ENCODE results near the gene TMEM91. TPM values are rescaled to one million over a fixed set of nuclear protein-coding genes. Genes with fewer than 3 reads are reported as not detected.

TMEM91 gene
- total and polyA plus RNA-seq, 2 of the 13 experiments (the other 11 are each of a cell fraction or from before 2014, with no cell fraction given), result 6.3 to 10.3 TPM

GRCh38 chr19:41376241-41376997 is at the start of gene TMEM91 (continued):
- TF ChIP-seq, protein P1, sequence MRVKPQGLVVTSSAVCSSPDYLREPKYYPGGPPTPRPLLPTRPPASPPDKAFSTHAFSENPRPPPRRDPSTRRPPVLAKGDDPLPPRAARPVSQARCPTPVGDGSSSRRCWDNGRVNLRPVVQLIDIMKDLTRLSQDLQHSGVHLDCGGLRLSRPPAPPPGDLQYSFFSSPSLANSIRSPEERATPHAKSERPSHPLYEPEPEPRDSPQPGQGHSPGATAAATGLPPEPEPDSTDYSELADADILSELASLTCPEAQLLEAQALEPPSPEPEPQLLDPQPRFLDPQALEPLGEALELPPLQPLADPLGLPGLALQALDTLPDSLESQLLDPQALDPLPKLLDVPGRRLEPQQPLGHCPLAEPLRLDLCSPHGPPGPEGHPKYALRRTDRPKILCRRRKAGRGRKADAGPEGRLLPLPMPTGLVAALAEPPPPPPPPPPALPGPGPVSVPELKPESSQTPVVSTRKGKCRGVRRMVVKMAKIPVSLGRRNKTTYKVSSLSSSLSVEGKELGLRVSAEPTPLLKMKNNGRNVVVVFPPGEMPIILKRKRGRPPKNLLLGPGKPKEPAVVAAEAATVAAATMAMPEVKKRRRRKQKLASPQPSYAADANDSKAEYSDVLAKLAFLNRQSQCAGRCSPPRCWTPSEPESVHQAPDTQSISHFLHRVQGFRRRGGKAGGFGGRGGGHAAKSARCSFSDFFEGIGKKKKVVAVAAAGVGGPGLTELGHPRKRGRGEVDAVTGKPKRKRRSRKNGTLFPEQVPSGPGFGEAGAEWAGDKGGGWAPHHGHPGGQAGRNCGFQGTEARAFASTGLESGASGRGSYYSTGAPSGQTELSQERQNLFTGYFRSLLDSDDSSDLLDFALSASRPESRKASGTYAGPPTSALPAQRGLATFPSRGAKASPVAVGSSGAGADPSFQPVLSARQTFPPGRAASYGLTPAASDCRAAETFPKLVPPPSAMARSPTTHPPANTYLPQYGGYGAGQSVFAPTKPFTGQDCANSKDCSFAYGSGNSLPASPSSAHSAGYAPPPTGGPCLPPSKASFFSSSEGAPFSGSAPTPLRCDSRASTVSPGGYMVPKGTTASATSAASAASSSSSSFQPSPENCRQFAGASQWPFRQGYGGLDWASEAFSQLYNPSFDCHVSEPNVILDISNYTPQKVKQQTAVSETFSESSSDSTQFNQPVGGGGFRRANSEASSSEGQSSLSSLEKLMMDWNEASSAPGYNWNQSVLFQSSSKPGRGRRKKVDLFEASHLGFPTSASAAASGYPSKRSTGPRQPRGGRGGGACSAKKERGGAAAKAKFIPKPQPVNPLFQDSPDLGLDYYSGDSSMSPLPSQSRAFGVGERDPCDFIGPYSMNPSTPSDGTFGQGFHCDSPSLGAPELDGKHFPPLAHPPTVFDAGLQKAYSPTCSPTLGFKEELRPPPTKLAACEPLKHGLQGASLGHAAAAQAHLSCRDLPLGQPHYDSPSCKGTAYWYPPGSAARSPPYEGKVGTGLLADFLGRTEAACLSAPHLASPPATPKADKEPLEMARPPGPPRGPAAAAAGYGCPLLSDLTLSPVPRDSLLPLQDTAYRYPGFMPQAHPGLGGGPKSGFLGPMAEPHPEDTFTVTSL (CRISPR knock-in tag; IDR thresholded peaks at IDR 0.05; ENCODE audit: borderline replicate concordance), result peak; percentile 37; the same call in 1 of the 2 replicates
- peak; percentile 17; the same call in 1 of the 2 replicates for TF ChIP-seq ZNF160 (CRISPR knock-in tag; IDR thresholded peaks at IDR 0.05)
- peak; percentile 25; the same call in 1 of the 2 replicates for TF ChIP-seq ZC3H13 (CRISPR knock-in tag; IDR thresholded peaks at IDR 0.05)
- peak; percentile 57; the same call in 1 of the 2 replicates for TF ChIP-seq ZNF567 (CRISPR knock-in tag; IDR thresholded peaks at IDR 0.05; ENCODE audit: borderline replicate concordance)
- TF ChIP-seq SPEN (CRISPR knock-in tag; IDR thresholded peaks at IDR 0.05; ENCODE audit: low read depth), result 0 out of 2 replicates have a peak, but pooled peaks have one; percentile 39
- 0 out of 2 replicates have a peak, but pooled peaks have one; percentile 42 for TF ChIP-seq ZNF724P (CRISPR knock-in tag; IDR thresholded peaks at IDR 0.05; ENCODE audit: borderline replicate concordance)
- TF ChIP-seq, protein P2, sequence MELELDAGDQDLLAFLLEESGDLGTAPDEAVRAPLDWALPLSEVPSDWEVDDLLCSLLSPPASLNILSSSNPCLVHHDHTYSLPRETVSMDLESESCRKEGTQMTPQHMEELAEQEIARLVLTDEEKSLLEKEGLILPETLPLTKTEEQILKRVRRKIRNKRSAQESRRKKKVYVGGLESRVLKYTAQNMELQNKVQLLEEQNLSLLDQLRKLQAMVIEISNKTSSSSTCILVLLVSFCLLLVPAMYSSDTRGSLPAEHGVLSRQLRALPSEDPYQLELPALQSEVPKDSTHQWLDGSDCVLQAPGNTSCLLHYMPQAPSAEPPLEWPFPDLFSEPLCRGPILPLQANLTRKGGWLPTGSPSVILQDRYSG (CRISPR knock-in tag; IDR thresholded peaks at IDR 0.05), result no peak
- peak; percentile 17 for TF ChIP-seq FOXO1 (CRISPR knock-in tag; IDR thresholded peaks at IDR 0.05)
- TF ChIP-seq SIN3A (IDR thresholded peaks at IDR 0.05; ENCODE audit: borderline replicate concordance, low read depth, low read length), result peak; percentile 30; the same call in 1 of the 2 replicates
- TF ChIP-seq MXI1 (IDR thresholded peaks at IDR 0.05; ENCODE audit: borderline replicate concordance, low read depth, low read length), result 0 out of 3 replicates have a peak, but pooled peaks have one; percentile 8
- no peak for TF ChIP-seq ZFP37 (CRISPR knock-in tag; IDR thresholded peaks at IDR 0.05; ENCODE audit: borderline replicate concordance)
- TF ChIP-seq, protein P3, sequence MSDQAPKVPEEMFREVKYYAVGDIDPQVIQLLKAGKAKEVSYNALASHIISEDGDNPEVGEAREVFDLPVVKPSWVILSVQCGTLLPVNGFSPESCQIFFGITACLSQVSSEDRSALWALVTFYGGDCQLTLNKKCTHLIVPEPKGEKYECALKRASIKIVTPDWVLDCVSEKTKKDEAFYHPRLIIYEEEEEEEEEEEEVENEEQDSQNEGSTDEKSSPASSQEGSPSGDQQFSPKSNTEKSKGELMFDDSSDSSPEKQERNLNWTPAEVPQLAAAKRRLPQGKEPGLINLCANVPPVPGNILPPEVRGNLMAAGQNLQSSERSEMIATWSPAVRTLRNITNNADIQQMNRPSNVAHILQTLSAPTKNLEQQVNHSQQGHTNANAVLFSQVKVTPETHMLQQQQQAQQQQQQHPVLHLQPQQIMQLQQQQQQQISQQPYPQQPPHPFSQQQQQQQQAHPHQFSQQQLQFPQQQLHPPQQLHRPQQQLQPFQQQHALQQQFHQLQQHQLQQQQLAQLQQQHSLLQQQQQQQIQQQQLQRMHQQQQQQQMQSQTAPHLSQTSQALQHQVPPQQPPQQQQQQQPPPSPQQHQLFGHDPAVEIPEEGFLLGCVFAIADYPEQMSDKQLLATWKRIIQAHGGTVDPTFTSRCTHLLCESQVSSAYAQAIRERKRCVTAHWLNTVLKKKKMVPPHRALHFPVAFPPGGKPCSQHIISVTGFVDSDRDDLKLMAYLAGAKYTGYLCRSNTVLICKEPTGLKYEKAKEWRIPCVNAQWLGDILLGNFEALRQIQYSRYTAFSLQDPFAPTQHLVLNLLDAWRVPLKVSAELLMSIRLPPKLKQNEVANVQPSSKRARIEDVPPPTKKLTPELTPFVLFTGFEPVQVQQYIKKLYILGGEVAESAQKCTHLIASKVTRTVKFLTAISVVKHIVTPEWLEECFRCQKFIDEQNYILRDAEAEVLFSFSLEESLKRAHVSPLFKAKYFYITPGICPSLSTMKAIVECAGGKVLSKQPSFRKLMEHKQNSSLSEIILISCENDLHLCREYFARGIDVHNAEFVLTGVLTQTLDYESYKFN (CRISPR knock-in tag; conservative IDR thresholded peaks at IDR 0.05), result peak; percentile 8; the same call in 1 of the 2 replicates
- 0 out of 2 replicates have a peak, but pooled peaks have one; percentile 73 for TF ChIP-seq GLI4 (CRISPR knock-in tag; IDR thresholded peaks at IDR 0.05; ENCODE audit: borderline replicate concordance)
- TF ChIP-seq TBX2 (CRISPR knock-in tag; IDR thresholded peaks at IDR 0.05; ENCODE audit: borderline replicate concordance), result peak; percentile 65; the same call in 1 of the 2 replicates
- TF ChIP-seq, protein P4, sequence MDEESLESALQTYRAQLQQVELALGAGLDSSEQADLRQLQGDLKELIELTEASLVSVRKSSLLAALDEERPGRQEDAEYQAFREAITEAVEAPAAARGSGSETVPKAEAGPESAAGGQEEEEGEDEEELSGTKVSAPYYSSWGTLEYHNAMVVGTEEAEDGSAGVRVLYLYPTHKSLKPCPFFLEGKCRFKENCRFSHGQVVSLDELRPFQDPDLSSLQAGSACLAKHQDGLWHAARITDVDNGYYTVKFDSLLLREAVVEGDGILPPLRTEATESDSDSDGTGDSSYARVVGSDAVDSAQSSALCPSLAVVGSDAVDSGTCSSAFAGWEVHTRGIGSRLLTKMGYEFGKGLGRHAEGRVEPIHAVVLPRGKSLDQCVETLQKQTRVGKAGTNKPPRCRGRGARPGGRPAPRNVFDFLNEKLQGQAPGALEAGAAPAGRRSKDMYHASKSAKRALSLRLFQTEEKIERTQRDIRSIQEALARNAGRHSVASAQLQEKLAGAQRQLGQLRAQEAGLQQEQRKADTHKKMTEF (CRISPR knock-in tag; IDR thresholded peaks at IDR 0.05), result peak; percentile 47

Data from HepG2 (cell line).